PC-3 (cell line): ENCODE measurements around the gene DOC2B. TPM values are rescaled to one million over a fixed set of nuclear protein-coding genes. Genes with fewer than 3 reads are reported as not detected.

Experiments
- ATAC-seq: fragments of 200-7000 bp; cut with Tn5 transposase; 2 replicates; pipeline ENCODE4 v1.9.1; 2020; ENCODE audit warnings: mild to moderate bottlenecking, moderate library complexity
- BruUV-seq: library from RNA; stranded (reverse); fragments of 400-500 nt; replicated peaks from 2 replicates; lab custom pipeline; 2021; lab: Mats Ljungman, UMichigan
- CTCF ChIA-PET: fragments of 300-600 bp; sonication (Branson Sonifier 250); formaldehyde crosslinking; loops from one replicate; lab custom pipeline; 2022; ENCODE audit warnings: antibody characterized with exemption; lab: Charles Lee
- POLR2A ChIA-PET: fragments of 300-600 bp; sonication (Branson Sonifier 250); formaldehyde crosslinking; loops from one replicate; lab custom pipeline; 2022; ENCODE audit warnings: antibody characterized with exemption; ENCODE audit not compliant: unreplicated experiment; lab: Charles Lee
- DNase-seq: peaks from one replicate; pipeline ENCODE4 v3.0.0-alpha.2; 2015
- H2AFZ ChIP-seq: fragments of 300-600 bp; sonication (generic); 2 replicates; pipeline ENCODE4 v1.6.0; 2016; ENCODE audit warnings: antibody characterized with exemption, low read length
- H3F3A ChIP-seq: fragments of 300-600 bp; sonication (generic); one replicate; pipeline ENCODE4 v1.6.0; 2017; ENCODE audit warnings: antibody characterized with exemption, low read length, control low read depth, mild to moderate bottlenecking; ENCODE audit not compliant: unreplicated experiment
- H3K27ac ChIP-seq: fragments of 300-600 bp; sonication (generic); 2 replicates; pipeline ENCODE4 v1.5.1; 2016; ENCODE audit warnings: mild to moderate bottlenecking, low read length
- H3K27me3 ChIP-seq: fragments of 300-600 bp; sonication (generic); 2 replicates; pipeline ENCODE4 v1.6.1; 2016; ENCODE audit warnings: low read length, mixed read lengths
- H3K36me3 ChIP-seq: fragments of 300-600 bp; sonication (generic); 2 replicates; pipeline ENCODE4 v1.6.1; 2016; ENCODE audit warnings: low read depth, mixed run types, low read length, mixed read lengths
- H3K4me1 ChIP-seq: fragments of 300-600 bp; sonication (generic); 2 replicates; pipeline ENCODE4 v1.5.1; 2016; ENCODE audit warnings: low read length; ENCODE audit not compliant: insufficient read depth
- H3K4me2 ChIP-seq: fragments of 300-600 bp; sonication (generic); 2 replicates; pipeline ENCODE4 v1.6.0; 2016; ENCODE audit warnings: low read length
- H3K4me3 ChIP-seq: fragments of 300-600 bp; sonication (generic); 2 replicates; pipeline ENCODE4 v1.5.1; 2016; ENCODE audit warnings: mild to moderate bottlenecking, low read length, mixed read lengths
- H3K79me2 ChIP-seq: fragments of 300-600 bp; sonication (generic); 2 replicates; pipeline ENCODE4 v1.6.1; 2017; ENCODE audit warnings: low read length, mixed read lengths
- H3K9ac ChIP-seq: fragments of 300-600 bp; sonication (generic); 2 replicates; pipeline ENCODE4 v1.6.0; 2016; ENCODE audit warnings: mild to moderate bottlenecking, low read length
- H3K9me2 ChIP-seq: fragments of 300-600 bp; sonication (generic); replicated peaks from 2 replicates; pipeline ENCODE4 v1.6.1; 2016; ENCODE audit warnings: mixed run types, low read length, mixed read lengths
- H3K9me3 ChIP-seq: fragments of 300-600 bp; sonication (generic); 2 replicates; pipeline ENCODE4 v1.6.1; 2016; ENCODE audit warnings: low read length, mixed read lengths
- H4K20me1 ChIP-seq: fragments of 300-600 bp; sonication (generic); 2 replicates; pipeline ENCODE4 v1.6.1; 2016; ENCODE audit warnings: low read length, mixed read lengths
- EZH2 ChIP-seq: fragments of 300-600 bp; sonication (generic); IDR thresholded peaks from one replicate; pipeline ENCODE4 v1.6.1; 2017; ENCODE audit warnings: antibody characterized with exemption, mild to moderate bottlenecking, low read length; ENCODE audit not compliant: unreplicated experiment
- EZH2phosphoT487 ChIP-seq: fragments of 300-600 bp; sonication (generic); IDR thresholded peaks from 2 replicates; pipeline ENCODE4 v1.6.1; 2018; ENCODE audit warnings: mild to moderate bottlenecking, antibody characterized with exemption, low read length, borderline replicate concordance
- intact Hi-C: fragments of 100-400 bp; cut with micrococcal nuclease; formaldehyde crosslinking; loops from 2 replicates; pipeline ENCODE4 v1.9.0; 2023
- total RNA-seq: library from RNA; depleted of rRNA; stranded (reverse); fragments of >200 nt; gene quantifications from 2 replicates; pipeline ENCODE4 v1.2.3, GENCODE V29; 2014
- TF ChIP-seq, protein P1 (sequence below): fragments of 300-600 bp; sonication (generic); conservative IDR thresholded peaks from 2 replicates; pipeline ENCODE4 v1.5.1; 2017; ENCODE audit warnings: antibody characterized with exemption, low read depth, mild to moderate bottlenecking, low read length

Gene DOC2B
- total RNA-seq, 1 experiment from 2014 or later = 0.69 TPM

DNA sequence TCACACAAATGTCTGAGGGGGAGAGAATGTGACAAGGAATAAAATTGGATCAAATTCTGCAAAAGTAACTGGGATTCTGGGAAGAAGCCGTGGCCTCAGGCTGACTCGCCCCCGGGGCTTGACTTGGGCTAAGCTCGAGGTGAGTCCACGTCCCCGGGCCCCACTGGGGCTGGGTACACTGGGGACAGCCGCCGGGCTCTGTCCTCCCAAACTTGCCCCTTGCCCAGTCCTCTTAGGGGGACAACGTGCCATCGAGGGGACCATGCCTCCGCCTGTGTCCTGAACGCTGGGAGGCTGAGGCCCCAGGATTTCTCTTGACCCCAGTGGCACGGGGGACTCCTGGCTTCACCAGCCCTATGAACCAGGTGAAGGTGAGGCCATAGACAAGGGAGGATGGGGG is 21.1 kb downstream of the DOC2B start:
- no peaks in the 10 kb centered on the region for H3K9me2 ChIP-seq
- TF ChIP-seq EZH2 (no peak), EZH2phosphoT487 (no peak)
- TF ChIP-seq, protein P1, sequence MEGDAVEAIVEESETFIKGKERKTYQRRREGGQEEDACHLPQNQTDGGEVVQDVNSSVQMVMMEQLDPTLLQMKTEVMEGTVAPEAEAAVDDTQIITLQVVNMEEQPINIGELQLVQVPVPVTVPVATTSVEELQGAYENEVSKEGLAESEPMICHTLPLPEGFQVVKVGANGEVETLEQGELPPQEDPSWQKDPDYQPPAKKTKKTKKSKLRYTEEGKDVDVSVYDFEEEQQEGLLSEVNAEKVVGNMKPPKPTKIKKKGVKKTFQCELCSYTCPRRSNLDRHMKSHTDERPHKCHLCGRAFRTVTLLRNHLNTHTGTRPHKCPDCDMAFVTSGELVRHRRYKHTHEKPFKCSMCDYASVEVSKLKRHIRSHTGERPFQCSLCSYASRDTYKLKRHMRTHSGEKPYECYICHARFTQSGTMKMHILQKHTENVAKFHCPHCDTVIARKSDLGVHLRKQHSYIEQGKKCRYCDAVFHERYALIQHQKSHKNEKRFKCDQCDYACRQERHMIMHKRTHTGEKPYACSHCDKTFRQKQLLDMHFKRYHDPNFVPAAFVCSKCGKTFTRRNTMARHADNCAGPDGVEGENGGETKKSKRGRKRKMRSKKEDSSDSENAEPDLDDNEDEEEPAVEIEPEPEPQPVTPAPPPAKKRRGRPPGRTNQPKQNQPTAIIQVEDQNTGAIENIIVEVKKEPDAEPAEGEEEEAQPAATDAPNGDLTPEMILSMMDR = no peak
- H3K27me3 ChIP-seq = no peaks in the 10 kb centered on the region
- no peaks in the 10 kb centered on the region for H3K4me1 ChIP-seq
- no TSS peak for BruUV-seq
- H2AFZ ChIP-seq = no peak overlapping the region
- no peaks in the 10 kb centered on the region for H3K36me3 ChIP-seq
- H3K4me2 ChIP-seq = no peak overlapping the region
- ChIA-PET CTCF (no interaction called here), POLR2A (no interaction called here)
- no peaks in the 10 kb centered on the region for H3K79me2 ChIP-seq
- ATAC-seq (no peak), DNase-seq (no peak)
- H4K20me1 ChIP-seq = no peaks in the 10 kb centered on the region
- H3K27ac ChIP-seq = no peak overlapping the region
- no peak overlapping the region for H3K4me3 ChIP-seq
- intact Hi-C loops = no loop called here
- H3K9ac ChIP-seq = no peak overlapping the region
- H3K9me3 ChIP-seq = no peaks in the 10 kb centered on the region
- H3F3A ChIP-seq = no peaks in the 10 kb centered on the region

DNA sequence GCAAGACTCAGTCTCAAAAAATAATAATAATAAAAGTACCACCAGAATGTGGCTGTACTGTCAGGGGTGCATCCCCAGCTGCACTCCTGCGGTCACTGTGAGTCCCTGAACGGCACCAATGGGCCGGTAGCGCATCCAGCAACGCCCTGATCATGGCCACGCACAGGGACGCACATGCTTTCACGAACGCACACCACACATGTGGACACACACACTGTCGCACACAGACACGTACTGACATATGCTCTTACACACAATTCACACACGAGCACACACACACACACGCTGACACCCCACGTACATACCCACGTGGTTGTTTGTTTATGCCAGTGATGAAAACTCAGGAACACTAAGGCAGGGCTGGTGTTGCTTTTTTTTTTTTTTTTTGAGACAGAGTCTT is 21.8 kb downstream of the DOC2B start:
- CTCF ChIA-PET = no interaction called here
- ATAC-seq (no peak), DNase-seq (no peak)
- Histone ChIP-seq H3K9ac (no peak overlapping the region), H3K36me3 (no peaks in the 10 kb centered on the region), H3K9me2 (no peaks in the 10 kb centered on the region), H2AFZ (no peak overlapping the region), H4K20me1 (no peaks in the 10 kb centered on the region), H3K27me3 (no peaks in the 10 kb centered on the region), H3K9me3 (no peaks in the 10 kb centered on the region), H3K27ac (no peak overlapping the region), H3K4me1 (no peaks in the 10 kb centered on the region), H3K79me2 (no peaks in the 10 kb centered on the region), H3K4me2 (no peak overlapping the region), H3F3A (no peaks in the 10 kb centered on the region), H3K4me3 (no peak overlapping the region)
- TF ChIP-seq, protein P1 = no peak
- TF ChIP-seq EZH2phosphoT487 (no peak), EZH2 (no peak)
- no TSS peak for BruUV-seq
- intact Hi-C loops = no loop called here
- POLR2A ChIA-PET = no interaction called here

DNA sequence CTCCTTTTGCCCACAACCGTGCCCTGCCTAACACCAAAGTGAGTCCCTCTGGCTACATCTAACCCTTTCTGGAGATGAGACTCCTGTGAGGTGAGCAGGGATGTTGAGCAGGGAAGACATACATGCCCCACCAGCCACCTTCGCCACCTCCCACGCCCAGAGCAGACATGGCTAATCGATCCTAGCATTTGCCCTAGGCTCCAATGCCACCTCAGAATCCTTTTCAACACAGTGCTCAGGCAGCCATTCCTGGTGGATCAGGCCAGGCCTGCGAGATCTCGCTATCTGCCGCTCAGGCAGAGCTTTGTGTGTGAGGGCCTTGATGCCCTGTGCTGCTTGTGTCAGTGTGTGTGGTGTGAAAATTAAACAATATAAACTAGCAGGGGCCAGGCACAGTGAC is 23.1 kb downstream of the DOC2B start:
- H3K9me2 ChIP-seq = no peaks in the 10 kb centered on the region
- ChIA-PET POLR2A (no interaction called here), CTCF (no interaction called here)
- no peak overlapping the region for H2AFZ ChIP-seq
- no peak overlapping the region for H3K27ac ChIP-seq
- no peak for DNase-seq
- no peaks in the 10 kb centered on the region for H3K9me3 ChIP-seq
- H3K36me3 ChIP-seq = no peaks in the 10 kb centered on the region
- no peaks in the 10 kb centered on the region for H3K4me1 ChIP-seq
- no peak for ATAC-seq
- TF ChIP-seq, protein P1 = no peak
- TF ChIP-seq EZH2 = no peak
- TF ChIP-seq EZH2phosphoT487 = no peak
- H3K27me3 ChIP-seq = no peaks in the 10 kb centered on the region
- no peak overlapping the region for H3K9ac ChIP-seq
- no peak overlapping the region for H3K4me3 ChIP-seq
- no peak overlapping the region for H3K4me2 ChIP-seq
- H4K20me1 ChIP-seq = no peaks in the 10 kb centered on the region
- intact Hi-C loops = no loop called here
- BruUV-seq = no TSS peak
- H3F3A ChIP-seq = no peaks in the 10 kb centered on the region
- no peaks in the 10 kb centered on the region for H3K79me2 ChIP-seq
